Measurements from ENCODE around the gene CNGA1.
"Not testable (repeated sequence)": the region's sequence is repeated elsewhere in the genome, so short reads cannot be mapped to it uniquely, and the experiment has no call there.

DNA sequence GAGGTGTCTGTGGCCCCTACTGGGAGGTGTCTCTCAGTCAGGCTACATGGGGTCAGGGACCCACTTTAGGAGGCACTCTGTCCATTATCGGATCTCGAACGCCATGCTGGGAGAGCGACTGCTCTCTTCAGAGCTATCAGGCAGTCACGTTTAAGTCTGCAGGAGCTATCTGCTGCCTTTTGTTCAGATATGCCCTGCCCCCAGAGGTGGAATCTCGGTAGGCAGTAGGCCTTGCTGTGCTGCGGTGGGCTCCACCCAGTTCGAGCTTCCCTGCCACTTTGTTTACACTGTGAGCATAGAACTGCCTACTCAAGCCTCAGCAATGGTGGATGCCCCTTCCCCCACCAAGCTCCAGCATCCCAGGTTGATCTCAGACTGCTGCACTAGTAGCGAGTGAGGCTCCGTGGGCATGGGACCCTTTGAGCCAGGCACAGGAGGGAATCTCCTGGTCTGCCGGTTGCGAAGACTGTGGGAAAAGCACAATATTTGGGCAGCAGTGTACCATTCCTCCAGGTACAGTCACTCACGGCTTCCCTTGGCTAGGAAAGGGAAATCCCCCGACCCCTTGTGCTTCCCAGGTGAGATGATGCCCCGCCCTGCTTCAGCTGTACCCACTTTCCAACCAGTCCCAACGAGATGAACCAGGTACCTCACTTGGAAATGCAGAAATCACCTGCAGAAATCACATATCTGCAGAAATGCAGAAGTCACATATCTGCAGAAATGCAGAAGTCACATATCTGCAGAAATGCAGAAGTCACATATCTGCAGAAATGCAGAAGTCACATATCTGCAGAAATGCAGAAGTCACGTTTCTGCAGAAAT, 93.8 kb downstream of the CNGA1 start:
- TF ChIP-seq, protein P1, sequence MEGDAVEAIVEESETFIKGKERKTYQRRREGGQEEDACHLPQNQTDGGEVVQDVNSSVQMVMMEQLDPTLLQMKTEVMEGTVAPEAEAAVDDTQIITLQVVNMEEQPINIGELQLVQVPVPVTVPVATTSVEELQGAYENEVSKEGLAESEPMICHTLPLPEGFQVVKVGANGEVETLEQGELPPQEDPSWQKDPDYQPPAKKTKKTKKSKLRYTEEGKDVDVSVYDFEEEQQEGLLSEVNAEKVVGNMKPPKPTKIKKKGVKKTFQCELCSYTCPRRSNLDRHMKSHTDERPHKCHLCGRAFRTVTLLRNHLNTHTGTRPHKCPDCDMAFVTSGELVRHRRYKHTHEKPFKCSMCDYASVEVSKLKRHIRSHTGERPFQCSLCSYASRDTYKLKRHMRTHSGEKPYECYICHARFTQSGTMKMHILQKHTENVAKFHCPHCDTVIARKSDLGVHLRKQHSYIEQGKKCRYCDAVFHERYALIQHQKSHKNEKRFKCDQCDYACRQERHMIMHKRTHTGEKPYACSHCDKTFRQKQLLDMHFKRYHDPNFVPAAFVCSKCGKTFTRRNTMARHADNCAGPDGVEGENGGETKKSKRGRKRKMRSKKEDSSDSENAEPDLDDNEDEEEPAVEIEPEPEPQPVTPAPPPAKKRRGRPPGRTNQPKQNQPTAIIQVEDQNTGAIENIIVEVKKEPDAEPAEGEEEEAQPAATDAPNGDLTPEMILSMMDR (IDR thresholded peaks at IDR 0.05): not testable (repeated sequence)
- TF ChIP-seq EP300, POLR2AphosphoS5 (IDR thresholded peaks at IDR 0.05): not testable (repeated sequence)

Data from sigmoid colon (tissue), 4 donors.